Astrocyte (in vitro differentiated cells and primary cell): Measurements from ENCODE around the gene PNMA5.

Experiments used
- EZH2 ChIP-seq: IDR thresholded peaks from 2 replicates; pipeline ENCODE4 v1.6.1; 2012; ENCODE audit warnings: mild to moderate bottlenecking, low read length, inconsistent platforms; ENCODE audit not compliant: insufficient read depth
- TF ChIP-seq, protein P1 (sequence below): IDR thresholded peaks from 2 replicates; pipeline ENCODE4 v1.5.1; 2011; ENCODE audit warnings: low read depth, mild to moderate bottlenecking, inconsistent platforms, low read length, moderate library complexity; ENCODE audit not compliant: insufficient read depth

DNA sequence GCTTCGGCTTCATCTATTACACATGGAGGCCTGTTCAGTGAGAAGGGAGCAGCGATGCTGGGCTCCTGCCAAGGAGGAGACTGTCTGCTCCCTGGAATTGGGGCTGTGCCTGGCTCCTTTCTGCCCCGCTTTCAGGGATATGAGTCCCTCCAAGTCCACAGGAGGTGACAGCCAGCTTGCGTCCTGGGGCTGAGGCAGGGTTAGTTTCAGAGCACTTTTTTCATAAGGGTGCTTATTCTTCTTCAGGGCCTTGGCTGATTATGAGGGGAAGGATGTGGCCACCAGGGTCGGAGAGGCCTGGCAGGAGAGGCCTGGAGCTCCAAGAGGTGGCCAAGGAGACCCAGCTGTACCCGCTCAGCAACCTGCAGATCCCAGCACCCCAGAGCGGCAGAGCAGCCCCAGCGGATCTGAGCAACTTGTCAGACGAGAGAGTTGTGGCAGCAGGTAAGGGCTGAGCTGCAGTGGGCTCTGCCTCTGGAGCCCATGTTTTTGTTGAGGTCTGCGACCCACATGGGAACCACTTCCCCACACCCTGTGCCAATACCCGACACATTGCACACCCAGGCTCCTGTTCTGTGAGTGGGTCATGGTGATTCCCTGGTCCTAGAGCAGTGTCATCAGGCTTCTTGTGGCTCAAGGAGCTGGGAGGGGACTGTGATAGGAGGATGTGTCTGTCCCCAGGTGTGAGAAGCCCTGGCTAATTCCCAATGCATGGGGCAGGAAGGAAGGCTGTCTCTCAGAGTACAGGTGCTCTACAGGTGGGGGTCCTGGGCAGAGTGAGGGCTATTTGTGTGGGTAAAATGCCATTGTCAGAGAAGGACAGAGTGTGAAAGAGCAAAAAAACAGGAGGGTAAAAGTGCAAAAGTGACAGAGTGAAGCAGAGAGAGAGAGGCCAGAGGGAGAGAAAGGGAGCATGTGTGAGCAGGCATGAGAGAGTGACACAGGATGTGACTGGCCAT is 48.6 kb downstream of the PNMA5 start:
- TF ChIP-seq, protein P1, sequence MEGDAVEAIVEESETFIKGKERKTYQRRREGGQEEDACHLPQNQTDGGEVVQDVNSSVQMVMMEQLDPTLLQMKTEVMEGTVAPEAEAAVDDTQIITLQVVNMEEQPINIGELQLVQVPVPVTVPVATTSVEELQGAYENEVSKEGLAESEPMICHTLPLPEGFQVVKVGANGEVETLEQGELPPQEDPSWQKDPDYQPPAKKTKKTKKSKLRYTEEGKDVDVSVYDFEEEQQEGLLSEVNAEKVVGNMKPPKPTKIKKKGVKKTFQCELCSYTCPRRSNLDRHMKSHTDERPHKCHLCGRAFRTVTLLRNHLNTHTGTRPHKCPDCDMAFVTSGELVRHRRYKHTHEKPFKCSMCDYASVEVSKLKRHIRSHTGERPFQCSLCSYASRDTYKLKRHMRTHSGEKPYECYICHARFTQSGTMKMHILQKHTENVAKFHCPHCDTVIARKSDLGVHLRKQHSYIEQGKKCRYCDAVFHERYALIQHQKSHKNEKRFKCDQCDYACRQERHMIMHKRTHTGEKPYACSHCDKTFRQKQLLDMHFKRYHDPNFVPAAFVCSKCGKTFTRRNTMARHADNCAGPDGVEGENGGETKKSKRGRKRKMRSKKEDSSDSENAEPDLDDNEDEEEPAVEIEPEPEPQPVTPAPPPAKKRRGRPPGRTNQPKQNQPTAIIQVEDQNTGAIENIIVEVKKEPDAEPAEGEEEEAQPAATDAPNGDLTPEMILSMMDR: no peak
- no peak for TF ChIP-seq EZH2
